ENCODE data around the gene CD164.

GRCh38 chr6:109342506-109342905 is 39.8 kb downstream of the CD164 start:
- TF ChIP-seq CTCF (conservative IDR thresholded peaks at IDR 0.05) (no peak), ZFX (IDR thresholded peaks at IDR 0.05) (no peak)
